Fibroblast of skin of right biceps (primary cell): ENCODE measurements around the gene PRSS33.
A peak's percentile ranks its signal among the peaks of the same experiment; 100 is the strongest.

Experiments used
- DNase-seq: peaks from one replicate; pipeline ENCODE4 v3.0.0-alpha.2; 2013

Gene PRSS33

DNA sequence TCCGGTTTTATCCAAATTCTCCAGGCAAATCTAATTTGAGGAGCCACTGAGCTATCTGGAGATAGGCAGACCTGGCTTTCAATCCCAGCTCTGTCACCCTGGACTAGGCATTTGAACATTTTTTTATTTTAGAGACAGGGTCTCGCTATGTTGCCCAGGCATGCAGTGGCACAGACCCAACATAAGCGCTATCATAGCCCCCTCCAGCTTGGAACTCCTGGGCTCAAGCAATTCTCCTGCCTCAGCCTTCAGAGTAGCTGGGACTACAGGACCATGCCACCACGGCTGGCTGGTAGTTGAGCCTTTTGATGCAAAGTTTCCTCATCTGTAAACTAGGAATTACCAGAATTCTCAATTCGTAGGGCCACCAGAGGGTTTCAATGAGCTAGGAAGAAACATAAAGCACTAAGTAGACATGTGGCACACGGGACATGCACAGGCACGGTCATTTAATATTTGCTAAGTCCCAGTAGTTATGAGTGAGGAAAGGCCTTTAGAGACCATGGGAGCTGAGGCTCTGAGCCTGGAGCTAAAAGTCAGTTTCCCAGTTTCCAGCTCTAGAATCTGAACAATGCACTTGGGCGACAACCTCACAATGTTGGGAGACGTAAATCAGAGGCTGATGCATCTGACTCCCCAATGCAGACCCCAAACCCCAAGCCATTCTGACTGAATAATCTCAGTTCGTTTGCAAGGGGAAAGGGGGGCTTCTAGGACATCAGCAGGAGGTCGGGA is 11.4 kb downstream of the PRSS33 start:
- DNase-seq, result no peak

DNA sequence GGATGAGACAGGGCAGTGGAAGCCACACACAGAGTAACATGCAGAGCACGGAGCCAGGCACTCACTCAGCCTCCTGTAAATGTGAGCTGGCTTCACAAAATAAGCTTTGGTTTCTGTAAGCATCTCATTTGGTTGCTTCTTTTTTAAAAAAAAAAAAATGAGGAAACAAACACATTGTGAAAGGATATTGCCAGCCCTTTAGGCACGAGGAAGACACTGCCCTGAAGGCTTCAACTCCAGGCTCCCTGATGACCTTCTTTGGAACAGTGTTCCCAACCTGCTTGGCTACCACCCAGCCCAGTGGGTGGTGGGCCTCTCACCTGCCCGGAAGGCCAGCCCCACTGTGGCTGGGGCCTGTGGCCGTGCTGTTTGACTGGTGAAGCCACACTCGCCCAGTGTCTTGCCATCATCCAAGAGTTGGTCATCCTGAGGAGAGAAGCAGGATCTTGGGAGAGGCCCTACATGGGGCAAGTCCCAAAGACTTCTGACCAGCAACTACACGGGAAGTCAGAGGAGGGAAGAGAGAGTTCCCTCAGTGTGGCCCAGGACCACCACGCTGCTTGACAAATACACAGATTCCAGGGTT is 12.1 kb downstream of the PRSS33 start:
- no peak for DNase-seq

DNA sequence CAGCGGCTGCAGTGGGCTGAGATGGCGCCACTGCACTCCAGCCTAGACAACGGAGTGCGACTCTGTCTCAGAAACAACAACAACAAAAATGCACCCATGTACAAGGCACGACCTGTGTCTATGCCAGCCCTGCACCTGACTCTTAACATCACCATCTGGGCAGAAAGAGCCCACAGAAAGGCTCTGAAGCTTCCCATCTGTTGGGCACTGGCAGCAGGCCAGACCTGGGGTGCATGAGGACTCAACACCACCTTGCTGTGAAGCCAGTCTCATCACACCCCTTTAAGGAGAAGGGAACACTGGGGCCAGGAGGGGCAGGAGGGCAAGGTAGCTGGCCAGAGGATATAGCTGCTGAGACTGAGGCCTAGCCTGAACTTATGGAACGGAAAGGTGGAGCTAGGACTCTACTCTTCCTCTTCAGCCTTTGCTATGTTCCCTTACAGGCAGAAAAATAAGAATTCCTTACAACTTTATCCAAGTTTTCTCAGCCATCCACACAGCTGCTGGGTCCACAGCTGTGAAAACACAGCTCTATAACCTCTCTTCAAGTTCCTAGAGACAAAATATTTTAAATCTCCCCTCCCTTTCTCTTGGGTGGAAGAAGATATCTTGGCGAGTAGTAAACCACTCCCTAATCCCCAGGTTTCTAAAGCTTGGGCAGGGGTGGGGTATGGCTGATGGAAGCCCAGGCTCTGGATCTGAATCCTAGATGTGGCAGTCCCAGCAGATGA is 13.0 kb downstream of the PRSS33 start:
- DNase-seq, result no peak

DNA sequence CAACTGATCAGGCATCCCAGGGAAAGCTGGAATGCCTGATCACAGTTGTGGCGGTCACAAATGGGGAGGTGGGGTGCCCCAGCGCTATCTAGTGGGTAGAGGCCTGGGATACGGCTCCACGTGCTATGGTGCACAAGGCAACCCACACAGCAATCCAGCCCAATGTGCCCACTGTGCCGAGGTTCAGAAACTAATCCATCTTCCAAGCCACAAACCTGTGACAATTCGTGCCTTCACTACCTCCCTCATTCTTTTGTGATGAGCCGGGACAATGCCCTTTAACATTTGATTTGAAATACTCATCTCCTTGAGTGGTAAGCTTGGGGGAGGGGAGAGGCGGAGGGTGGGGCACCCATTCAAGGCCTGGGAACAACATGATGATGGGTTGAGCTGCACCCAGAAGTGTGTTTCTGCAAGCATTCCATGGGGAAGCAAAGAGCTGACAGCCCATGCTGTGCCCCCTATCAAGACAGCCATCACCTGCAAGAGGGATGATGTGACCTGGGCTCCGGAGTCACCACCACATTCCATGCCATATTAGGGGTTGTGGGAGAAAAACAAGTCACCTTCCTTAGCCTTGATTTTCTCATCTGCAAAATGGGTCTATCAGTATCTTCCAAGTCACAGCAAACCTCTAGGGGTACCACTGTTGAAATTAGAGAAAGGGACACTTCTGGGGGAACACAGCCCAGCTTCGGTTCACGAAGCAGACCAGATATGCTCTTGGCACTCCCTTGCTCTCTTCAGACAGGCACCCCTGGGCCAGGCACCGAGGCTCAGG is 14.0 kb downstream of the PRSS33 start:
- DNase-seq, result peak; percentile 45

DNA sequence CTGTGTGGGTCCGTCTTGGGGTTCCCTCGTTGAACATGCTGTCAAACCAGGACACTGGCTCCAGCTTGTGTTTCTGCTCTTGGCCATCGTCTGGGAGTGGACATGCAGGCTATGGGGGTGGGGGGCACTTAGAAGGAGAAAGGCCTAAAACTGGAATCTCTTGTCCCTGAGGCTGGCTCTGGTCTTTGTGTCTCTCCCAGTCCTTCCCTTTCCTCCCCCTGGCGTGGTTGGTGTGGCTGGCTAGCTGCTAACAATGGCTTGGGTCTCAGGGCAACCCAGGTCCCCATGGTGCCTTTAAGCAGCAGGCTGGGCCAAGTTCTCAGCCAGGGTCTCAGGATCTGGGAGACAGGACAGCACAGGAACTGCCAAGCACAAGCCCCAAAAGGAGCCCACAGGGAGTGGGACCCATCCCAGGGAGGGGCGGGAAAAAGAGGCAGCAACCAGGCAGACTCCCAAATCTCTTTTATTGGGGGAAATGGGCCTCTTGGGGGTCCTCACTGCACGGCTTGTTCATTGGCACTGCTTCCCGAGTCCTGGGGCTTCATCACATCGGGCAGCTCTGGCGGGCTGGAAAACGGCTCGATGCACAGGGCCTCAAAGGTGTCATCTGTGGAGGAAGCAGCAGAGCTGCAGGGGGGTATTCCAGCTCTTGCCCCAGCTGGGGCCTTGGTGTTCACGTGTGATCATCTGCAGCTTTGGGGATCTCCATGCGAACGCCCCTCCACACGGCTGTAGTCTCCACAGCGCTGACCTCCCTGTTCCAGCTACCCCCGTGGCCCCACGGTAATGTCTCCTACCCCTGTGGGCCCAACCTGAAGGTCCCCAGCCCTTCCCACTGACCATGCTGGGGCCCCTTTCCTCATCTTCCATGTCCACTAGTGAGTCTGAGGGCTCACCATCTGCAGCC is 15.6 kb downstream of the PRSS33 start:
- no peak for DNase-seq

DNA sequence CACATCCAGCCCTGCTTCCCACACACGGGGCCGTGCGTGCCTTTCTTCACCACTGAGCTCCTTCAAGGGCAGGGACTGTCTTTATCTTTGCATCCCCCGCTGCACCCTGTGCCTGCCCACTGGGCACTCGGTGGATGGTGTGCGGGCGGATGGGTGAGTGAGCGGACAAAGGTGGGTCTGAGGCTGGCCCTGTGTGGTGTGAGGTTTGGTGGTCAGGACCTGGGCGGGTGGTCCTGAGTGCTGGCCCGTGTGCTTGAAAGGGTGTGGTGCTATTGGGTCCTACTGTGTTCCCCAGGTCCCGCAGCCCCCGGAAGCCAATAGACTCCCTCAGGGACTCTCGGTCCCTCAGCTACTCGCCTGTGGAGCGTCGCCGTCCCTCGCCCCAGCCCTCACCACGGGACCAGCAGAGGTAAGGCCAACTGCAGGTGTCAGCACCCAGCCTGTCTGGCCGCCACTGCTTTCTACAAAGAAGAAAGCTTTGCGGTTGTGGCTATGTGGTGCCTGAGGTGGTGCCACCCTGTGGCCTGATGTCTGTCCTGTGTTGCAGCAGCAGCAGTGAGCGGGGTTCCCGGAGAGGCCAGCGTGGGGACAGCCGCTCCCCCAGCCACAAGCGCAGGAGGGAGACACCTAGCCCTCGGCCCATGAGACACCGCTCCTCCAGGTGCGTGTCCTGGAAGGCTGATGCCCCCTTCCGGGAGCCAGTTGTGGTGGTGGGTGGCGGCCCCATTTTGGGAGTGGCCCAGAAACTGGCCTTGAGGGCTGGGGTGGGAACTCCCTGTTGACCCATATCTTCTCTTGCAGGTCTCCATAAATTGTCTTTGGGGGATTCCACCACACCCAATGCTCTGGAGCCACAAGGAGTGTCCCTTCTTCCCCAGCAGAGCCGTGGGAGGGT is 17.1 kb downstream of the PRSS33 start:
- DNase-seq, result no peak

DNA sequence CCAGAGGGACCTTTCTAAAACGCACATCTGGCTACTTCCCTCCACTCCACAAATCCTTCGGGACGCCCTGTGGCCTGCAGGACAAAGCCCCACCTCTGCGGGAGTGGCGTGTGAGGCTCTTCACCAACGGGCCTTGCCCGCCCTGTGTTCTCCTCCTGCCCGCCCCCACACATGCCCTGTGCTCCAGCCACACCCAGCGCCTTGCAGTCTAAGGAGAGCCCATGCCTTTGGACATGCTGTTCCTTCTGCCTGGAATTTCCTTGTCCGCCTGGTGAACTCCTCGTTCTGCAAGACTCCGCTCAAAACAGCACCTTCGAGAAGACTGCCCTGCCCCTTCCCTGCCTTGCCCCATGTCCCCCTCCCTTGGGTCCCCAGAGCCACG is 17.7 kb downstream of the PRSS33 start:
- no peak for DNase-seq

DNA sequence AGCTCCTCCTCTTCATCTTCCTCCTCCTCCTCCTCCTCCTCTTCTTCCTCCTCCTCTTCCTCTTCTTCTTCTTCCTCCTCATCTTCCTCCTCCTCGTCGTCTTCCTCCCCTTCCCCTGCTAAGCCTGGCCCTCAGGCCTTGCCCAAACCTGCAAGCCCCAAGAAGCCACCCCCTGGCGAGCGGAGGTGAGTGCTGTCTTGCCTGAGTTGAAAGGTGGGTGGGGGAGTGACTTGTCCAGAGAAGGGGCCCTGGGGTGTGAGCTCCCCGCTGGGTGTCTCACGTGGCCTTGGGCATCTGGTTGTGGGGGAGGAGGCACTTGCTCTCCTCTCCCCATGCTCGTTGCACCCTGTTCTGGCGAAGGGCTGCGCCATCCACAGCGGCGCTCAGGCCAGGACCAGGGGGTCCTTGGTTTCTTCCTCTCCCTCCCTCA is 18.2 kb downstream of the PRSS33 start:
- no peak for DNase-seq

DNA sequence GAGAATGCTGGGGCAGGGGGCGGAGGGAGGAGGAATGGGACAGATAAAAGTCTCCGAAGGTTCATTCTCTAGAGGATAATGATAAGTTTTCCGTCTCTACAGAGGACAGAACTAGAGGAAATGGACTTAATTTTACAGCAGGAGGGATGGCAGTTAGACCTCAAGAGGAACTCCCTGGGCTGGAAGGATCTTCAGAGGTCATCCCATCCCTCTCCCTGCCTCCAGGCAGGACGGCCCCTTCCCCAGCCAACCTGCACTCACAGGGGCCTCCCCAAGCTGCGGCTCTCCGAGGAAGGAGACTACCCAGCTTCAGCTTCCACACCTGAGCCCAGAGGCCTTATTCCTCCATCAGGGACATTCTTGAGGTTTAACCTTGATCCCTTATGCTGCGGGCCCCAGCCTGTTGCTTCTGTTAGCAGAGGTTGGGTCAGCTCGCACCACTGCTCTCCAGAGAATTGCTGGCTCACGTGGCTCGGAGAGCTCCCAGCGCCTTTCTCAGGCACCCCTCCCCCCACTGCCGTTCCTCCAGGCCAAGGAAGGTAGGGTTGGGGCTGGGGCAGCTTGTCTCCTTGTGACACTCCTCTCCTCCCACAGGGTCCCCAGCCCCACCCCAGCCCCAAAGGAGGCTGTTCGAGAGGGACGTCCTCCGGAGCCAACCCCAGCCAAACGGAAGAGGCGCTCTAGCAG is 18.8 kb downstream of the PRSS33 start:
- peak; percentile 18 for DNase-seq

DNA sequence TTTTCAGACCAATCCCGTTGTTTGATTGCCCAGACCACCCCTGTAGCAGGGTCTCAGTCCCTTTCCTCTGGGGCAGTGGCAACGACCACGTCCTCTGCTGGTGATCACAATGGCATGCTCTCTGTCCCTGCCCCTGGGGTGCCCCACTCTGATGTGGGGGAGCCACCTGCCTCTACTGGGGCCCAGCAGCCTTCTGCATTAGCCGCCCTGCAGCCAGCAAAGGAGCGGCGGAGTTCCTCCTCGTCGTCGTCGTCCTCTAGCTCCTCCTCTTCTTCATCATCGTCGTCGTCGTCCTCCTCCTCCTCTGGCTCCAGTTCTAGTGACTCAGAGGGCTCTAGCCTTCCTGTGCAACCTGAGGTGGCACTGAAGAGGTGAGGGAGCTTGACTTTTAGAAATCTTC is 19.5 kb downstream of the PRSS33 start:
- no peak for DNase-seq

DNA sequence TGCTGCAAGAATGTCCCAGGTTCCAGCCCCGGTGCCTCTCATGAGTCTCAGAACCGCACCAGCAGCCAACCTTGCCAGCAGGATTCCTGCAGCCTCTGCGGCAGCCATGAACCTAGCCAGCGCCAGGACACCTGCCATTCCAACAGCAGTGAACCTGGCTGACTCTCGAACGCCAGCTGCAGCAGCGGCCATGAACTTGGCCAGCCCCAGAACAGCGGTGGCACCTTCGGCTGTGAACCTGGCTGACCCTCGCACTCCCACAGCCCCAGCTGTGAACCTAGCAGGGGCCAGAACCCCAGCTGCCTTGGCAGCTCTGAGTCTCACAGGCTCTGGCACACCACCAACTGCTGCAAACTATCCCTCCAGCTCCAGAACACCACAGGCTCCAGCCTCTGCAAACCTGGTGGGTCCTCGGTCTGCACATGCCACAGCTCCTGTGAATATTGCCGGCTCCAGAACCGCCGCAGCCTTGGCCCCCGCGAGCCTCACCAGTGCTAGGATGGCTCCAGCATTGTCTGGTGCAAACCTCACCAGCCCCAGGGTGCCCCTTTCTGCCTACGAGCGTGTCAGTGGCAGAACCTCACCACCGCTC is 20.1 kb downstream of the PRSS33 start:
- no peak for DNase-seq

DNA sequence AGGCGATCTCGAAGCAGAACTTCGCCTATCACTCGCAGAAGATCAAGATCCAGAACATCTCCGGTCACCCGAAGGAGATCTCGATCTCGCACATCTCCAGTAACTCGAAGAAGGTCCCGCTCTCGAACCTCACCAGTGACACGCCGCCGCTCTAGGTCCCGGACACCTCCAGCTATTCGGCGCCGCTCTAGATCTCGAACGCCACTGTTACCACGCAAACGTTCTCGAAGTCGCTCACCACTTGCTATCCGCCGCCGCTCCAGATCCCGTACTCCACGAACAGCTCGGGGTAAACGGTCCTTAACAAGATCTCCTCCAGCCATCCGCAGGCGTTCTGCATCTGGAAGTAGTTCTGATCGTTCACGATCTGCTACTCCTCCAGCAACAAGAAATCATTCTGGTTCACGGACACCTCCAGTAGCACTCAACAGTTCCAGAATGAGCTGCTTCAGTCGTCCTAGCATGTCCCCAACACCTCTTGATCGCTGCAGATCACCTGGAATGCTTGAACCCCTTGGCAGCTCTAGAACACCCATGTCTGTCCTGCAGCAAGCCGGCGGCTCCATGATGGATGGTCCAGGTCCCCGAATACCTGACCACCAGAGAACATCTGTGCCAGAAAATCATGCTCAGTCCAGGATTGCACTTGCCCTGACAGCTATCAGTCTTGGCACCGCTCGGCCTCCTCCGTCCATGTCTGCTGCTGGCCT is 20.8 kb downstream of the PRSS33 start:
- DNase-seq, result no peak

DNA sequence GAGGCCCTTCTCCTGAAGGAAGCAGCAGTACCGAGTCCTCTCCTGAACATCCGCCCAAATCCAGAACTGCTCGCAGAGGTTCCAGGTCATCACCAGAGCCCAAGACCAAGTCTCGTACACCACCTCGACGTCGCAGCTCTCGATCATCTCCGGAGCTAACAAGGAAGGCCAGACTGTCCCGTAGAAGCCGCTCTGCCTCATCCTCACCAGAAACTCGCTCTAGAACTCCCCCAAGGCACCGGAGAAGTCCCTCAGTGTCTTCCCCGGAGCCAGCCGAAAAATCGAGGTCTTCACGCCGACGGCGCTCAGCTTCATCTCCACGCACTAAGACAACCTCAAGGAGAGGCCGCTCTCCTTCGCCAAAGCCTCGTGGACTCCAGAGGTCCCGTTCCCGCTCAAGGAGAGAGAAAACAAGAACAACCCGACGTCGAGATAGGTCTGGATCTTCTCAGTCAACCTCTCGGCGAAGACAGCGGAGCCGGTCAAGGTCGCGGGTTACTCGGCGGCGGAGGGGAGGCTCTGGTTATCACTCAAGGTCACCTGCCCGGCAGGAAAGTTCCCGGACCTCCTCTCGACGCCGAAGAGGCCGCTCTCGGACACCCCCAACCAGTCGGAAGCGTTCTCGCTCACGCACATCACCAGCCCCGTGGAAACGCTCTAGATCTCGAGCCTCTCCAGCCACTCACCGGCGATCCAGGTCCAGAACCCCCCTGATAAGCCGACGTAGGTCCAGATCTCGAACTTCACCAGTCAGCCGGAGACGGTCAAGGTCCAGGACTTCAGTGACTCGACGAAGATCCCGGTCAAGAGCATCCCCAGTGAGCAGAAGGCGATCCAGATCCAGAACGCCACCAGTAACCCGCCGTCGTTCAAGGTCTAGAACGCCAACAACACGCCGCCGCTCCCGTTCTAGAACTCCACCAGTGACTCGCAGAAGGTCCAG is 21.6 kb downstream of the PRSS33 start:
- DNase-seq, result no peak

DNA sequence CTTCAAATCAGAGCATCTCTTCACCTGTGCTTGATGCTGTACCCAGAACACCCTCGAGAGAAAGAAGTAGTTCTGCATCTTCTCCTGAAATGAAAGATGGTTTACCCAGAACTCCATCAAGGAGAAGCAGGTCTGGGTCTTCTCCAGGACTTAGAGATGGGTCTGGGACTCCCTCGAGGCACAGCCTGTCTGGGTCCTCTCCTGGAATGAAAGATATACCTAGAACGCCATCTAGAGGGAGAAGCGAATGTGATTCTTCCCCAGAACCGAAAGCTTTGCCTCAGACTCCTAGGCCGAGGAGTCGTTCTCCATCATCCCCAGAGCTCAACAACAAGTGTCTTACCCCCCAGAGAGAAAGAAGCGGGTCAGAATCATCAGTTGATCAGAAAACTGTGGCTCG is 22.6 kb downstream of the PRSS33 start:
- no peak for DNase-seq

DNA sequence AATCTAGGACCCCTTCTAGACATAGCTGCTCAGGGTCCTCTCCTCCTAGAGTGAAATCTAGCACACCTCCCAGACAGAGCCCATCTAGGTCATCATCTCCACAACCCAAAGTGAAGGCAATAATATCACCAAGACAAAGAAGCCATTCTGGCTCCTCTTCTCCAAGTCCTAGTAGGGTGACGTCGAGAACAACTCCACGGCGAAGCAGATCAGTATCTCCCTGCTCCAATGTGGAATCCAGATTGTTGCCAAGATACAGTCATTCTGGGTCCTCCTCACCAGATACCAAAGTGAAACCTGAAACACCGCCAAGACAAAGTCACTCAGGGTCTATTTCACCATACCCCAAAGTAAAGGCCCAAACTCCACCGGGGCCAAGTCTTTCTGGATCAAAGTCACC is 24.2 kb downstream of the PRSS33 start:
- no peak for DNase-seq

DNA sequence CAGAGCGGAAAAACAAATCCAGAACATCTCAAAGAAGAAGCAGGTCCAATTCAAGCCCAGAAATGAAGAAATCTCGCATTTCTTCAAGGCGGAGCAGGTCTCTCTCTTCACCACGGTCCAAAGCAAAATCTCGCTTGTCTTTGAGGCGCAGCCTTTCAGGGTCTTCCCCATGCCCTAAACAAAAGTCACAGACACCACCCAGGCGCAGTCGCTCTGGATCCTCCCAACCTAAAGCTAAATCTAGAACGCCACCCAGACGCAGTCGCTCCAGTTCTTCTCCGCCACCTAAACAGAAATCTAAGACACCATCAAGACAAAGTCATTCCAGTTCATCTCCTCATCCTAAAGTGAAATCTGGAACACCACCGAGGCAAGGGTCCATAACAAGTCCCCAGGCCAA is 24.6 kb downstream of the PRSS33 start:
- no peak for DNase-seq

DNA sequence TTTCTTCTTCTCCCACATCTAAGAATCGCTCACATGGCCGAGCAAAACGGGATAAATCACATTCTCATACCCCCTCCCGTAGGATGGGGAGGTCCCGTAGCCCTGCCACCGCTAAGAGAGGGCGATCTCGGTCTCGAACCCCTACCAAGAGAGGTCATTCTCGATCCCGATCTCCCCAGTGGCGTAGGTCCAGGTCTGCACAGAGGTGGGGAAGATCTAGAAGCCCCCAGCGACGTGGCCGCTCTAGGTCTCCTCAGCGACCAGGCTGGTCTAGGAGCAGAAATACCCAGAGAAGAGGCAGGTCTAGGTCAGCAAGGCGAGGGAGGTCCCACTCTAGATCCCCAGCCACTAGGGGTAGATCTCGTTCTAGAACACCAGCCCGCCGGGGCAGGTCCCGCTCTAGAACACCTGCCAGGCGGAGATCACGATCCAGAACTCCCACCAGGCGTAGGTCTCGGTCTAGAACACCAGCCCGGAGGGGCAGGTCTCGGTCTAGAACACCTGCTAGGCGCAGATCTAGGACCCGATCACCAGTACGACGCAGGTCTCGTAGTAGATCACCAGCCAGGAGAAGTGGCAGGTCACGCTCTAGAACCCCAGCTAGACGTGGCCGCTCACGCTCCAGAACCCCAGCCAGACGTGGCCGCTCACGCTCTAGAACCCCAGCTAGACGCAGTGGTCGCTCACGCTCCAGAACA is 25.3 kb downstream of the PRSS33 start:
- DNase-seq, result no peak

DNA sequence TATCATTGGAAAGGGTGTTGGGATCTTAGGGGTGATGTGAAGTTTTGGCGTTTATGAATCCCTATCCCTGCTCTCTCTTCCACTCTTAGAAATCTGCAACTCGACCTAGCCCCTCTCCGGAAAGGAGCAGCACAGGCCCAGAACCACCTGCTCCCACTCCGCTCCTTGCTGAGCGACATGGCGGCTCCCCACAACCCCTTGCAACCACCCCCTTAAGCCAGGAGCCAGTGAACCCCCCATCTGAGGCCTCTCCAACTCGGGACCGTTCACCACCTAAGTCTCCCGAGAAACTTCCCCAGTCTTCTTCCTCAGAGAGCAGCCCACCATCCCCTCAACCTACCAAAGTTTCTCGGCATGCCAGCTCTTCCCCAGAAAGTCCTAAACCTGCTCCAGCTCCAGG is 25.9 kb downstream of the PRSS33 start:
- DNase-seq, result no peak
